Activated CD8-positive, alpha-beta memory T cell treated with anti-CD3 and anti-CD28 coated beads for 48 hours (primary cell): ENCODE data around the gene TRAF7.
"Not testable (repeated sequence)": the region's sequence is repeated elsewhere in the genome, so short reads cannot be mapped to it uniquely, and the experiment has no call there.

ENCODE experiments used
- DNase-seq, 3 experiments: peaks; one replicate each; pipeline ENCODE4 v3.0.0-alpha.2; 2020; ENCODE audit warnings: low read depth in 2 of 3, low spot score in 2 of 3

TRAF7 gene

GRCh38 chr16:2198283-2198682 is 42.7 kb downstream of the TRAF7 start:
- no peak for DNase-seq

DNA sequence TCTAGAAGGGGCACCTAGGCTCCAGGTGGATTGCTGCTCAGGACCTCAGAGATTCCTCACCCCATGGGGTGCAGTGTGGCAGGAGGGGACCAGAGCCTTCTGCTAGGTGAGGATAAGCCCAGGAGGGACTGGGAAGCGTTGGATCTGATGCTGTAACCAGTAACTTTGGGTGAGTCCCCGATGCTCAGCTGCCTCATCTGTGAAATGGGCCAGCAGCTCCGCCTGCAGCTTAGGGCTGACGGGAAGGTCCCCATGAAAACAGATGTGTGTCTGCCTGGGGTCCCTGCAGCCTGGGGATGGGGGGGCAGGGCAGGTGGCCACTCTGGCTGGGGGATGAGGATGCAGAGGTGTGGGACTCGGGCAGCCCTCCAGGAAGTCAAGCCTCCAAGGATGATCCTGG is 43.5 kb downstream of the TRAF7 start:
- DNase-seq = no peak

DNA sequence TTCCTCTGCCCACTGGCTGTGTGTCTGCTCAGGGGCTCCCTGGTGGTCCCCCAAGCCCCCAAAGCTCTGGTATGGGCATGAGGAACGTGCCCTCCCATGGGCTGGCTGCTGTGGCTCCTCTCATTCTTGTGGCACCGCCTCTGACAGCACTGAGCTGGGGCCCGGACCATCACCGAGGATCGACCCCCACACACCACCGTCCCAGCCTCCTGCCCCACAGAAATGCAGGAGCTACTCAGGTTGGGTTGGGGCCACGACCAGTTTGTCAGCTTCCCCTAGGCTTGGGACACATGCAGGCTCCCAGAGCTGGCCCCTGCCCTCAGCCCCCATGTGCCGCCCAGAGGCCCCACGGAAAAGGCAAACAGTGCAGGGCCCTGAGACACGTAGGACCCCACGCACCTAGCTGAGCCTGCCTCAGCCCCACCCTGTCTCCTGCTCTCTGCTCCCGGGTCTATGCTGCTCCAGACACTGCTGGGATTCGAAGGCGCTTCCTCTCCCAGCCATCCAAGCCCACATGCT is 44.1 kb downstream of the TRAF7 start:
- no peak for DNase-seq

DNA sequence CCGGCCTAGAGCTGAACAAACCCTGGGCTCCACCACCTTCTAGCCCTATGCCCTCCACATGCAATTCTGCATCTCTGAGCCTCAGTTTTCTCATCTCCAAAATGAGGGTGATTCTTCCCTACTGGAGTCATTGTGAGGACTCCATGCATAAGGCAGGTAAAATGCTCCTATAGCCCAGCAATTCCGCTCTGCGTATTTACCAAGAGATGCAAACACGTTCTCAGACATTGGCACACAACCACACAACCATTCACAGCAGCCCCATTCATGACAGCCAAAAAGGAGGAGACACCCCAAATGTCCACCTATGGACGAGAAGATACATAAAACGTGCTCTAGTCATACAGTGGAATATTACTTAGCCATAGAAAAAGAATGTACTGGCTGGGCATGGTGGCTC is 44.7 kb downstream of the TRAF7 start:
- DNase-seq = no peak

DNA sequence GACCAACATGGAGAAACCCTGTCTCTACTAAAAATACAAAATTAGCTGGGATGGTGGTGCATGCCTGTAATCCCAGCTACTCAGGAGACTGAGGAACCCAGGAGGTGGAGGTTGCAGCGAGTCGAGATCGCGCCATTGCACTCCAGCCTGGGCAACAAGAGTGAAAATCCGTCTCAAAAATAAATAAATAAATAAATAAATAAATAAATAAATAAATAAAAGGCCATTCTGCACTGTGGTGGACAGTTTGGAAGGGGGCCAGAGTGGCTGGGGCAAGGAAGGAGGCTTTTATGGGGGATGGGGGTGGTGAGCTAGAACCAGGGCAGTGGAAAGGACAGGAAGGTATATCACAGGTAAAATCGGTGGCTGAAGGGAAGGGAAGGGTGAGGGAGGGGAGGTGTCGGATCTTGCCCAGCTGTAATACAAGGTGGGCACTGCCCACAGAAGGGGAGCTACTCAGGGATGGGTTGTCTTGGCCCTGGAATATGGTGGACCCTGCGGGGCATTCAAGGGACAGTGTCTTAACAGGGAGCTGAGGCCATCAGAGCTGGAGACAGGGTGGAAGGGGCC is 47.6 kb downstream of the TRAF7 start:
- not testable (repeated sequence) for DNase-seq

GRCh38 chr16:2204416-2205103 is 49.0 kb downstream of the TRAF7 start:
- no peak for DNase-seq

DNA sequence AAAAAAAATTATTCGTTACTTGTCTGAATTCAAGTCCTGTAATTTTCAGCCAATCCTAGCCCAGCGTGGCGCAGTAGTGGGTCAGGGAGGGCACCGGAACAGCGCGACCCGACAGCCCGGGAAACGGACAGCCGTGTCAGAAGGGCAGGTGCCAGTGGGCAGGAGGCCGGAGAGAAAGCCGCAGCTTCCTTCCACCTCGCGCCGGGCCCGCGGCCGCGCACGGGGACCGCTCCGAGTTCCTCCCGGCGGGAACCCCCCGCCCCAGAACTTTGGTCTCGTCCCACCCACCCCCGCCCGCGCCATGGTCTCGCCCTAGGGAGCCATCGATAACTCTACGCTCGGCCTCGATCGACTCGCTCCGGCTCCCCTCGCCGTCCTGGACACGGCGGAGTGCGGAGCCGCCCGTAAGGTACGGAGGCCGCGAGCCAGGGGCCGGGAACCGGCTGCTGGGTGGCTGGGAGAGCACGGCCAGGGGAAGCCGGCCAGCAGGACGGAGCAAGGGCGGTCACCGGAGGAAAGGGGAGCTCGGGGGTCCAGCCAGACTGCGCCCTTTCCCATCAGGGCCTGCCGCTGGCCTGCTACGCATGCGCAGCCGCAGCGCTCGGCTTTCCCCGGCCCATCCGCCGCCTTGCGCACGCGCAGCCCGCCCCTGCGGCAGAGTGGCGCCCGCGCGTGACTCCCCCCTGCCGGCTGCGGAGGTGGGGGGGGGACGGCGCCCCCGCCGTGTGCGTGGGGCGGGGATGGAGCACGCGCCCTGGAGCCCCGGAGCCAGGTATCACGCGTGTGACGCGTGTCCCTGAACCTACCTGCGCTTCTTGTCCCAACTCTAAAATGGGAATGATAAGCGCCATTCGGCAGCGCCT is 49.8 kb downstream of the TRAF7 start, which contains the start of gene MLST8:
MLST8 (plus strand) TSS at position 351 of the 863 bp plus-strand sequence. CDS start 632 bp downstream, outside the sequence.
- DNase-seq = peak; percentile 68 to 88 (median 85)

GRCh38 chr16:2205967-2206313 is 50.4 kb downstream of the TRAF7 start:
- DNase-seq = no peak

GRCh38 chr16:2206420-2206779 is 50.8 kb downstream of the TRAF7 start:
- DNase-seq = no peak

- no peak for DNase-seq
Observed at GRCh38 chr16:2206780-2207433, 51.3 kb downstream of the TRAF7 start.

DNA sequence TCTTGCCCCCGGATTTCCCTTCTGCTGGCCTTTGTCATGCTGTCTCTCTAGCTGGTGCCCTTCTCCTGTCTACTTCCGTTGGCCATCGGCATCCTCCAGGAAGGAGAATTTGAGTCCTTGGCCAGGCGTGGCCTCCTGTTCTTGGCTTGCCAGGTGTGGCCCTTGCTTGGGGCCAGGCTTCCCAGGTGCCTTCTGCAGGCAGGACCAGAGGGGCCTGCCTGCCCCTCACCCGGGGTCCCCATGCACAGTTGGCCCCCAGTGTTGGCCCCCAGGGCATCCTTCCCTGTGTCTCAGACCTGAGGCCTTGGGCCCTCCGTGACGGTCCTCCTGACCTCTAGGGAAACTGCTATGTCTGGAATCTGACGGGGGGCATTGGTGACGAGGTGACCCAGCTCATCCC is 52.3 kb downstream of the TRAF7 start:
- DNase-seq = no peak

GRCh38 chr16:2208308-2208707 is 52.7 kb downstream of the TRAF7 start:
- no peak for DNase-seq

DNA sequence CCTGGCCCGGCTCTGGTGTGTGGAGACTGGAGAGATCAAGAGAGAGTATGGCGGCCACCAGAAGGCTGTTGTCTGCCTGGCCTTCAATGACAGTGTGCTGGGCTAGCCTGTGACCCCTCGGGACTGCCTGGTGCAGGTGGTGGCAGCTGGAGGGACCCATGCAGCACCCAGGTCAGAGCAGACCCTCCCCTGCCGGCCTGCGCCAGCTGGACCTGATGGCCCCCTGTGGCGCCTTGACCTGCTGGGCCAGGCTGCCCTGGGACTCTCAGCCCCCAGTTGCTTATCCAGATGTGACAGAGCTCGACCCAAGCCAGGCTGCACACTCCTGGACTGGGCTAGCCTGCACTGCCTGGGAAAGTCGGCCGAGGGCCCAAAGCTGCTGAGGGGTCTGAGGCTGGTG is 53.2 kb downstream of the TRAF7 start:
- DNase-seq = no peak

DNA sequence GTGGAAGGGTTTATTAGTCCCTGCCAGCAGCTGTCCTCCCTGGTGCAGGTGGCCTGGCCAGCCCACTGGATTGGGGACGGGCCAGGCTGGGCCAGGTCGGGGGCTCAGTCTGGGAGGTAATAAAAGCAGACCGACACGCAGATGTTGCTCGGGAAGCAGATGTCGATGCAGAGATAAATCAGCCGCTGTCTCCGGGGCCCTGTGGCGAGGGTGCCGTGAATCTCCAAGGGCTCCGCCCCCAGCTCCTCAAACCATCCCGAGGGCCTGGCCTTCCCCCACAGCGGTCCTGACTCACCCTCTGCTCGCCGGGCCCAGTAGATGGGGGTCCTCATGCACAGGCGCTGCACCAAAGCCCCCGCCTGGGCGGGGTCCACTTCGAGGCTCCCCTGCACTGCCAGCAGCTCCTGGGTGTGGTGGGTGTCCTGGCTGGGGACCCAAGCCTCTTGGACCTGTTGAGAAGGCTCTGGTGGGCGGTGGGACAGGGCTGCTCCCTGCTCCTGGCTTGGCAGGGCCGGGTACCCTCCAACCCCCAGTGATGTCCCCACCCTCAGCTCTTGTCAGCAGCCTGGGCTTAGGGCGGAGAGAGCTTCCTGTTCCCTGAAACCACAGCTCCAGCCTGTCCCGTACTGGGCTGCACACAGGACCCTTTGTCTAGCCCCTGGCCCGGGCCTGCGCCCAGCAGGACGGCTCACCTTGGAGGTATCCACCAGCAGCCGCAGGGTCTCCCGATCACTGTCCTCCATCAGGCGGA is 53.9 kb downstream of the TRAF7 start:
- no peak for DNase-seq

DNA sequence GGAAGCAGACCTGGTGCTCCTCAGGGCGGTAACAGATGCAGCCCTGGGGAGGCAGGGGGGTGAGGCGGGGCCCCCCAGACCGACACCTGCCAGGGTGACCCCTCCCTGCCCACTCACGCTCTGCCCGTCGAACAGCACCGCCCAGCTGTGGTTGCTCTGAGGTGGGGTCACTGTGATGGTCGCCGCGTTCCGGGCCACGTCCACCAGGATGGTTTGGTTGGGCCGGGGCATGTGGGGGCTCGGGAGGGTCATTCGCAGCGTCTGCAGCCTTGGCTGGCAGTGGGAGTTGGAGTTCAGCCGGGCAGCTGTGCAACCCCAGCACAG is 54.4 kb downstream of the TRAF7 start:
- no peak for DNase-seq

DNA sequence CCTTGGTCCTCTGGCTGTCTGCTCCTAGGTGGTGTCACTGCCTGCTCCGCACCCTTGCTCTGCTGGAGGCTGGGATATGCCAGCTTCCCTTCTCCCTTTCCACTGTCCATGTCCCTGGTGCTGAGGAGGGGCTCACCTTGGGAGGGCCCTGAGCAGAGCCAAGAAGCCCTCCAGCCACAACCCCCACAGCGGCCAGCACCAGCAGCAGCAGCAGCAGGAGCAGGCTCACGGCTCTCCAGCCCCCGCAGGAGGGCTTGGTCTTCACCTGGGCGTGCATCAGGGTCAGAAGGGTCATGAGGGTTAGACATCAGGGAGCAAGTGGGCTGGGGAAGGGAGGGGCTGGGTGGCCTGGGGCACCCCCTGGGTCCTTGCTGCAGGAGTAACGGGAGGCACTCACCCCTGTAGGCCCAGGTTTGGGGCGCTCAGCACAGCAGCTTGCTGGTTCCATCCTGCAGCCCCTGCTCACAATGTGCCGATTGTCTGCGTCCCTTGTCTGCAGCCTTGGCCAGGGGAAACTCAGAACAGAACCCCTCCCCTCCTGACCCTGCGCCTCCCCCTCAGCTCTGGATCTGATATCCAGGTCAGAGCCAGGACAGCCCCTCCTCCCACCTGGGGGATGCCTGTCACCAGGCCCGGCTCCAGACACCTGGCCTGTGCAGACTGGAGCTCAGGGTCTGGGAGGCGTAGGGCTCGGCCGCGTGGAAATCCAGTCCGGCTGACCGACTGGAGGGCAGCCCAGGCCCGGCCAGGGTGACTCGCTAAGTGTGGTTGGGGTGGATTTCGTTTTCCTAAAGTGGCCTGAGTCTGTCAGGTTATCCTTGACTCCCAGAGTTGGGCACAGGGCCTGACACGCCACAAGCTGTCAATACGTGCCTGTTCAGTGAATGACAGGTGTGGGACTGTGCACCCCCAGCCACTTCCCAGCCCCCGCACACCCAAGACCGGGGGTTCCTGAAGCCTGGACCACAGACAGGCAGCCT is 55.1 kb downstream of the TRAF7 start, which contains the start of gene BRICD5:
BRICD5 (minus strand) TSS at position 478 of the 980 bp plus-strand sequence; CDS start at position 448, 30 bp downstream.
- DNase-seq = no peak

DNA sequence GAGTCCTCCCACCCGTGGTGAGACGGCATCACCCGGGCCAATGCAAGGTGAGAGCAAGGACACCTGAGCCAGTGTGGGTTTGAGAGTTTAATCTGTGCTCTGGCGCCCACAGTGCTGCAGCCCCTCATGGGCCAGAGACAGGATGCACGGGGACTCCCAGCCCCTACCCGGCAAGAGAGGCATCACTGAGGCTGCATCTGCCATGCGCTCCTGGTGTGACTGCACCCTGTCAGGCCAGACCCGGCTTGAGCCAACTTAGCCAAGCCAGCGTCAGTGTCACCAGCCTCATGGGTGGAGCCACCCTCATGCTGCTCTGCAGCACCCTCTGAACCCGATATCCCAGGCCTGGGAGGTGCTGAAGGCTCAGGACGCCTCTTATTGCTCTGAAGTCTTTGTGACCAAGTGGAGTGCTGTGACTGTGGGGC is 56.4 kb downstream of the TRAF7 start:
- DNase-seq = no peak

DNA sequence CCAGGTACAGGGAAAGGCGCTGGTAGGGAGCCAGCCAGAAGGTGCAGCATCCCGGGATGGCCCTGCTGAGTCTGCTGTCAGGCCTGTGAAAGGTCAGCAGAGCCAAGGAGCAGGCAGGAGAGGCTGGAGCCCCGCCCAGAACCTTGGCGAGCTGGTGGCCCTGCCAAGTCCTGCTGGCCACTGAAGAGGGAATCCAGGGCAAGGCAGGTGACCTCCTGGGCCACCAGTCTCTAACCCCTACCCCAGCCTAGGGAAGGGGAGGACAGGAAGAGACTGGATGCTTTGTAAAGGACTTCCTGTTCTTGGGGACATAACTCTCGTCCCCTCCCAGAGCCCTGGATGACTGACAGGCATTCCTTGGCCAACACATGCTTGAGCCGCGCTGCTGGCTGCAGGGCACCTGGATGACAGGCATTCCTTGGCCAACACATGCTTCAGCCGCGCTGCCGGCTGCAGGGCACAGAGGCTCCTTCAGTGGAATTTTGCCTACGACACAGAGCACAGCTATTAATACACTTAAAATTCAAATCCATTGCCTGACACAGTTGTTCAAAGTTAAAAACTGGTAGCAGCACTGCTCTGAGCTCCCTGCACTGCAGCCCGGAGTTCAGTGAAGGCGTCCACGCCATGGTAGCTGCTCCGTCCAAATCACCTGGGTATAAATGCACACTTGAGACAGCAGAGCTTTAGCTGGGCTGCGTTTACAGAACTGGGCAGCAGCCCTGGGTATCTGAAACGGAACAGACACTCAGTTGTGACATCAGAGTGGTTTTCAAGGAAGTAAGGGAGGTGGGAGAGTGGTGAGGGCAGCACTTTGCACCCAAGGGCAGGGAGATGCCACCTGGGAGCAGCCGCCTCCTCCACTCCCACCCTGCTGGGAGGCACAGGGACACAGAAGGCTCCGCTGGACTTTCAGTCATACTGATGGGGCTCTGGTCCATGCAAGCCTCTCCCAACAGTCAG is 57.1 kb downstream of the TRAF7 start:
- DNase-seq = no peak
